K562 (cell line): Measurements from ENCODE around the gene PSMD8. TPM values are rescaled to one million over a fixed set of nuclear protein-coding genes. Genes with fewer than 3 reads are reported as not detected.

Experiments
- ADNP ChIP-seq: fragments of 200-800 bp; sonication (Bioruptor generic); IDR thresholded peaks from 2 replicates; pipeline ENCODE4 v1.6.1; 2016; ENCODE audit warnings: missing genetic modification characterization, missing compliant biosample characterization
- ASH1L ChIP-seq: fragments of 450-650 bp; IDR thresholded peaks from 2 replicates; pipeline ENCODE4 v1.6.1; 2018; ENCODE audit warnings: borderline replicate concordance, mild to moderate bottlenecking, low read depth; ENCODE audit not compliant: partially characterized antibody
- PBX2 ChIP-seq, 2 experiments: IDR thresholded peaks in 1 of 2; conservative IDR thresholded peaks in 1 of 2; 2 replicates each; pipeline ENCODE4 v1.6.1; 2016; ENCODE audit warnings: low read depth in 2 of 2, mild to moderate bottlenecking in 1 of 2, missing compliant biosample characterization in 1 of 2, missing genetic modification characterization in 1 of 2, moderate library complexity in 1 of 2
- PHF21A ChIP-seq: fragments of 450-650 bp; IDR thresholded peaks from 2 replicates; pipeline ENCODE4 v1.6.1; 2017; ENCODE audit warnings: low read depth, borderline replicate concordance
- REST ChIP-seq, 2 experiments: fragments of 450-650 bp; formaldehyde crosslinking in 1 of 2; IDR thresholded peaks; 2 replicates each; pipeline versions ENCODE4 v1.4.0 to v1.6.1; 2014 to 2020; ENCODE audit warnings: mild to moderate bottlenecking in 2 of 2, borderline replicate concordance in 1 of 2, low read depth in 1 of 2
- SIRT6 ChIP-seq: IDR thresholded peaks from one replicate; pipeline ENCODE4 v1.6.1; 2012; ENCODE audit warnings: low read depth, mild to moderate bottlenecking, control low read depth, inconsistent platforms, low read length, moderate library complexity
- STAT6 ChIP-seq: sonication (generic); formaldehyde crosslinking; IDR thresholded peaks from 2 replicates; pipeline ENCODE4 v1.8.1; 2023; ENCODE audit warnings: mild to moderate bottlenecking, missing genetic modification reagents
- TCF15 ChIP-seq: fragments of 250-450 bp; sonication (Bioruptor Pico); IDR thresholded peaks from 2 replicates; pipeline ENCODE4 v1.8.0; 2022; ENCODE audit warnings: moderate library complexity, mild to moderate bottlenecking, inconsistent platforms
- TEAD4 ChIP-seq, 2 experiments: sonication (generic) in 1 of 2; formaldehyde crosslinking in 1 of 2; IDR thresholded peaks; 2 replicates each; pipeline versions ENCODE4 v1.6.1 to v1.8.0; 2012 to 2022; ENCODE audit warnings: borderline replicate concordance in 1 of 2, inconsistent platforms in 1 of 2, low read length in 1 of 2, mild to moderate bottlenecking in 1 of 2, missing genetic modification reagents in 1 of 2
- ZC3H4 ChIP-seq: sonication (generic); formaldehyde crosslinking; IDR thresholded peaks from 2 replicates; pipeline ENCODE4 v1.9.0; 2021; ENCODE audit warnings: missing genetic modification reagents, borderline replicate concordance
- ZZZ3 ChIP-seq: fragments of 450-650 bp; IDR thresholded peaks from 2 replicates; pipeline ENCODE4 v1.6.1; 2016; ENCODE audit warnings: antibody characterized with exemption, mild to moderate bottlenecking, moderate library complexity
- polyA plus RNA-seq, 8 experiments: library from polyadenylated mRNA; depleted of rRNA in 4 of 8; stranded (reverse) in 5 of 8; unstranded in 3 of 8; fragments of >200 nt; fragmentation: Nextera tagmentation in 2 of 8; fragmentation: Illumina TruSeq in 1 of 8; extraction: Ambion mirVana in 2 of 8; extraction: Trizol in 1 of 8; gene quantifications; 2 replicates each; pipeline versions ENCODE4 v1.2.1 to v1.2.3, GENCODE V29; 2011 to 2014; ENCODE audit warnings: inconsistent platforms in 1 of 8, missing spikeins in 1 of 8
- total RNA-seq, 7 experiments: library from RNA; depleted of rRNA in 6 of 7; stranded (reverse); fragments of >200 nt in 6 of 7; fragmentation: Illumina TruSeq in 2 of 7; extraction: Trizol in 2 of 7; gene quantifications; 2 replicates each; pipeline versions ENCODE4 v1.2.1 to v1.2.3, GENCODE V29; 2011 to 2021; ENCODE audit warnings: low replicate concordance in 1 of 7

Gene PSMD8
- total and polyA plus RNA-seq, 9 of the 15 experiments (the other 6 are each of a cell fraction or from before 2014, with no cell fraction given) = 130 to 583 (median 315) TPM

- TF ChIP-seq REST (IDR thresholded peaks at IDR 0.05; ENCODE audit: borderline replicate concordance) = no peak
- TF ChIP-seq REST (CRISPR knock-in tag; IDR thresholded peaks at IDR 0.05; ENCODE audit: low read depth) = no peak
- TF ChIP-seq STAT6 = no peak
- no peak for TF ChIP-seq ZZZ3
- no peak for TF ChIP-seq SIRT6
- TF ChIP-seq TCF15 (CRISPR knock-in tag) = no peak
- 0 out of 2 replicates have a peak, but pooled peaks have one; percentile 31 for TF ChIP-seq PHF21A
- TF ChIP-seq ADNP (tag) = no peak
- no peak for TF ChIP-seq ZC3H4 (CRISPR knock-in tag)
- TF ChIP-seq PBX2 (CRISPR knock-in tag; IDR thresholded peaks at IDR 0.05; ENCODE audit: low read depth) = no peak
- TF ChIP-seq PBX2 (tag; conservative IDR thresholded peaks at IDR 0.05; ENCODE audit: low read depth) = no peak
- TF ChIP-seq TEAD4 (IDR thresholded peaks at IDR 0.05; ENCODE audit: low read length) = no peak
- no peak for TF ChIP-seq TEAD4 (CRISPR knock-in tag; IDR thresholded peaks at IDR 0.05; ENCODE audit: borderline replicate concordance)
- TF ChIP-seq ASH1L = no peak
Observed at GRCh38 chr19:38361633-38362075, 12.7 kb upstream of the PSMD8 start (continued).
